Measurements from ENCODE around the gene LPP. TPM values are rescaled to one million over a fixed set of nuclear protein-coding genes. Genes with fewer than 3 reads are reported as not detected.

The LPP gene
- total RNA-seq, 1 experiment from 2014 or later, result 148 TPM

DNA sequence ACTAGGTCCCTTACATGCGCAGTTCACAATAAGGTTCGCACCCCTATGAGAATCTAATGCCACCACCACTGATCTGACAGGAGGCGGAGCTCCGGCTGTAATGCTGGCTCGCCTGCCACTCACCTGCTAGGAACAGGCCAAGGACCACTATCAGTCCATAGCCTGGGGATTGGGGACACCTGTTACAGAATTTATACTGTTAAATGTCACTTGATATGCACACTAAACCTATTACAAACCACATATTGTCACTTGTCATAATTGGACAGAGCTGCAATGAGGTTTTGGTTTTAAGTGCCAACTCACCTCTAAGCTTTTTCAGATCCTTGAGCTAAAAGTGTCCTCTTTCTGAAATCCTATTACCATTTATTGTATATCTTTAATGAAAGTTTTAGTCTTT lies 509.9 kb downstream of the LPP start:
- H2AFZ ChIP-seq, result no peak overlapping the region
- TF ChIP-seq EZH2 (IDR thresholded peaks at IDR 0.05; ENCODE audit: low read depth) (no peak), CTCF (conservative IDR thresholded peaks at IDR 0.05) (no peak)
- no peaks in the 10 kb centered on the region for H3K27me3 ChIP-seq (ENCODE audit: insufficient read depth, low read depth)
- ChIA-PET POLR2A (ENCODE audit: unreplicated experiment) (no interaction called here), CTCF (no interaction called here)
- no peak overlapping the region for H3K4me3 ChIP-seq
- H3K36me3 ChIP-seq (ENCODE audit: low read depth), result no peaks in the 10 kb centered on the region
- no peak for DNase-seq
- no peak overlapping the region for H3K27ac ChIP-seq
- H3K79me2 ChIP-seq (ENCODE audit: low read depth), result no peaks in the 10 kb centered on the region
- H3F3A ChIP-seq (ENCODE audit: insufficient read depth, low read depth), result no peaks in the 10 kb centered on the region
- H3K9me3 ChIP-seq (ENCODE audit: insufficient read depth, low read depth), result no peaks in the 10 kb centered on the region
- no peaks in the 10 kb centered on the region for H3K4me1 ChIP-seq (replicated peaks; ENCODE audit: insufficient read depth)
- no peak overlapping the region for H3K4me2 ChIP-seq
- intact Hi-C loops (cut with micrococcal nuclease; ENCODE audit: unreplicated experiment), result no loop called here
- H3K9me2 ChIP-seq (ENCODE audit: insufficient read depth), result no peaks in the 10 kb centered on the region
- BruUV-seq (replicated peaks), result no TSS peak
- H4K20me1 ChIP-seq (ENCODE audit: insufficient read depth), result no peaks in the 10 kb centered on the region

DNA sequence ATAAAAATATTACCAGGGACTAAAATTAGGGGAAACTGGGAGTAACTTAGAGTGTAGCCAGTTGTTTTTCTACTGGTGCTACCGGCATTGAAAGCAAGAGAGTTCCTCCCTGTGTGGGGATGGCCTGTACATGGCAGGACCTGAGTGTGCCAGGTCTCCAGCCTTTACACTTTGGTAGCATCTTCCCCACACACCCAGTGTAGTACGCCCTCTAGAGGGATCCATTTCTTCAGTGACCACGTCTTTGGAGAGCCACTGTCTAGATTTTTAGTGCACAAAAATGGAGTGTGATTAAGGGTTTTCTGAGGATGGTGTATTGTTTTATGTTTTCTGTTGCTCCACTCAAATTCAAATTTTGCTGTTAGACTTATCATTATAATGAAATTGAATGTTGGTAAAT lies 510.8 kb downstream of the LPP start:
- no peak for DNase-seq
- no peak overlapping the region for H3K4me2 ChIP-seq
- H3F3A ChIP-seq (ENCODE audit: insufficient read depth, low read depth), result no peaks in the 10 kb centered on the region
- intact Hi-C loops (cut with micrococcal nuclease; ENCODE audit: unreplicated experiment), result no loop called here
- CTCF ChIA-PET, result interaction anchor here (0.5 kb wide), 1 partner anchor 135 kb away, joined by 5 read pairs; no protein-coding TSS in a partner anchor
- TF ChIP-seq EZH2 (IDR thresholded peaks at IDR 0.05; ENCODE audit: low read depth), result no peak
- peak; percentile 38; the same call in 1 of the 2 replicates for TF ChIP-seq CTCF (conservative IDR thresholded peaks at IDR 0.05)
- no peaks in the 10 kb centered on the region for H3K27me3 ChIP-seq (ENCODE audit: insufficient read depth, low read depth)
- H3K4me1 ChIP-seq (replicated peaks; ENCODE audit: insufficient read depth), result no peaks in the 10 kb centered on the region
- H2AFZ ChIP-seq, result no peak overlapping the region
- H3K79me2 ChIP-seq (ENCODE audit: low read depth), result no peaks in the 10 kb centered on the region
- no peaks in the 10 kb centered on the region for H3K9me2 ChIP-seq (ENCODE audit: insufficient read depth)
- H4K20me1 ChIP-seq (ENCODE audit: insufficient read depth), result no peaks in the 10 kb centered on the region
- no peaks in the 10 kb centered on the region for H3K36me3 ChIP-seq (ENCODE audit: low read depth)
- POLR2A ChIA-PET (ENCODE audit: unreplicated experiment), result no interaction called here
- no peaks in the 10 kb centered on the region for H3K9me3 ChIP-seq (ENCODE audit: insufficient read depth, low read depth)
- no peak overlapping the region for H3K4me3 ChIP-seq
- BruUV-seq (replicated peaks), result no TSS peak
- no peak overlapping the region for H3K27ac ChIP-seq

DNA sequence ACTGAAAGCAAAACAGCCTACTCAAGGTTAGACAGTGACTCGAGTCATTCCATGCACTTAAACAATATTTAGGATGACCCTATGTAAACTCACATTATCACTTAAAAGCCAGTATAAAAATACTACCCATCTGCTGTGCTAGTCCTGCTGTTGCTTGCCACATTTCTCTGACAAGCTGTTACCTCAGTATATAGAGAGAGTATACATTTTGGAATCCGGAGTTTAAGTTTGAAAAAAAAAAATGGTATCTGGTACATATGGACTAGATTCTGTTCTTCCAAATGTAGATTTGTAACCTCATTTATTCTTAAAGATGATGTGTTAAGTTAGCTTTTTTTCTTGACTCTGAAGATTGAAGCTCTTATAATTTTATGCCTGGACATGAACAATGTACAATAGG lies 514.0 kb downstream of the LPP start:
- Histone ChIP-seq H3K27me3 (ENCODE audit: insufficient read depth, low read depth) (no peaks in the 10 kb centered on the region), H3K79me2 (ENCODE audit: low read depth) (no peaks in the 10 kb centered on the region), H3K27ac (no peak overlapping the region), H4K20me1 (ENCODE audit: insufficient read depth) (no peaks in the 10 kb centered on the region), H3K36me3 (ENCODE audit: low read depth) (no peaks in the 10 kb centered on the region), H3K9me3 (ENCODE audit: insufficient read depth, low read depth) (no peaks in the 10 kb centered on the region), H2AFZ (no peak overlapping the region), H3F3A (ENCODE audit: insufficient read depth, low read depth) (0 out of 2 replicates have a peak, but pooled peaks cover 5% of the 10 kb centered on the region), H3K4me3 (no peak overlapping the region), H3K4me2 (no peak overlapping the region), H3K9me2 (ENCODE audit: insufficient read depth) (no peaks in the 10 kb centered on the region), H3K4me1 (replicated peaks; ENCODE audit: insufficient read depth) (no peaks in the 10 kb centered on the region)
- no TSS peak for BruUV-seq (replicated peaks)
- DNase-seq, result no peak
- TF ChIP-seq EZH2 (IDR thresholded peaks at IDR 0.05; ENCODE audit: low read depth), result no peak
- TF ChIP-seq CTCF (conservative IDR thresholded peaks at IDR 0.05), result no peak
- intact Hi-C loops (cut with micrococcal nuclease; ENCODE audit: unreplicated experiment), result no loop called here
- POLR2A ChIA-PET (ENCODE audit: unreplicated experiment), result interaction anchor here (0.9 kb wide), 1 partner anchor 11 kb away, joined by 9 read pairs; no protein-coding TSS in a partner anchor
- CTCF ChIA-PET, result interaction anchor here (0.6 kb wide), 1 partner anchor 18 kb away, joined by 4 read pairs; no protein-coding TSS in a partner anchor

Measured in PC-9 (cell line).